ENCODE data around the gene SCAMP3. TPM values are rescaled to one million over a fixed set of nuclear protein-coding genes. Genes with fewer than 3 reads are reported as not detected.

The SCAMP3 gene
- total and polyA plus RNA-seq, 8 donors = 45.8 to 85.3 (median 55.7) TPM

DNA sequence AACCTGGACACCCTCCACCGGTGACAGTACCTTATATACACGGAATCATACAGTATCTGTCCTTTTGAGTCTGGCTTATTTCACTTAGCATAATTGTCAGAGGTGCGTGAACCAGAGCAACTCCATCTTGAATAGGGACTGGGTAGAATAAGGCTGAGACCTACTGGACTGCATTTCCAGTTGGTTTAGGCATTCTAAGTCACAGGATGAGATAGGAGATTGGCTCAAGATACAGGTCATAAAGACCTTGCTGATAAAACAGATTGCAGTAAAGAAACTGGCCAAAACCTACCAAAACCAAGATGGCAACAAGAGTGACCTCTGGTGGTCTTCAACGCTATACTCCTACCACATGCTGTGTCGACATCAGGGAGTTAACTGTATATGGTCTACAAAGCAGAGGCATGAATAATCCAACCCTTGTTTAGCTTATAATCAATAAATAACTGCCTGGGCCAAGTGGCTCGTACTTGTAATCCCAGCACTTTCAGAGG lies 45.1 kb upstream of the SCAMP3 start:
- Histone ChIP-seq H3K4me1 (peaks cover 6 to 40% of the 10 kb centered on the region in 2 donors), H3K4me3 (no peak overlapping the region), H3K27me3 (no peaks in the 10 kb centered on the region), H3K36me3 (peaks cover 0 to 20% of the 10 kb centered on the region in 2 donors), H3K27ac (no peak overlapping the region), H3K9me3 (no peaks in the 10 kb centered on the region)
- peak in 1 of 4 donors; percentile 50 for DNase-seq
- intact Hi-C loops (cut with DNase I) = no loop called here
- ATAC-seq = no peak
- TF ChIP-seq CTCF (IDR thresholded peaks at IDR 0.05) = peak; percentile 8 to 19

- intact Hi-C loops (cut with DNase I) = no loop called here
- H3K4me1 ChIP-seq = peaks cover 6 to 27% of the 10 kb centered on the region in 2 donors
- H3K36me3 ChIP-seq = peaks cover 0 to 7% of the 10 kb centered on the region in 2 donors
- no peak overlapping the region for H3K27ac ChIP-seq
- no peak for TF ChIP-seq CTCF (IDR thresholded peaks at IDR 0.05)
- no peak for ATAC-seq
- H3K27me3 ChIP-seq = no peaks in the 10 kb centered on the region
- H3K4me3 ChIP-seq = no peak overlapping the region
- no peaks in the 10 kb centered on the region for H3K9me3 ChIP-seq
- peak in 1 of 4 donors; percentile 47 for DNase-seq
Measured at GRCh38 chr1:155305881-155306391, 43.8 kb upstream of the SCAMP3 start.

- DNase-seq (peak in 1 of 4 donors; percentile 15), ATAC-seq (no peak)
- no peaks in the 10 kb centered on the region for H3K9me3 ChIP-seq
- H3K4me1 ChIP-seq = peaks cover under 1 to 14% of the 10 kb centered on the region in 2 donors
- no peaks in the 10 kb centered on the region for H3K27me3 ChIP-seq
- no peak overlapping the region for H3K27ac ChIP-seq
- TF ChIP-seq CTCF (IDR thresholded peaks at IDR 0.05) = no peak
- intact Hi-C loops (cut with DNase I) = no loop called here
- no peak overlapping the region for H3K4me3 ChIP-seq
- no peaks in the 10 kb centered on the region for H3K36me3 ChIP-seq
Measured at GRCh38 chr1:155304558-155305063, 42.5 kb upstream of the SCAMP3 start.

DNA sequence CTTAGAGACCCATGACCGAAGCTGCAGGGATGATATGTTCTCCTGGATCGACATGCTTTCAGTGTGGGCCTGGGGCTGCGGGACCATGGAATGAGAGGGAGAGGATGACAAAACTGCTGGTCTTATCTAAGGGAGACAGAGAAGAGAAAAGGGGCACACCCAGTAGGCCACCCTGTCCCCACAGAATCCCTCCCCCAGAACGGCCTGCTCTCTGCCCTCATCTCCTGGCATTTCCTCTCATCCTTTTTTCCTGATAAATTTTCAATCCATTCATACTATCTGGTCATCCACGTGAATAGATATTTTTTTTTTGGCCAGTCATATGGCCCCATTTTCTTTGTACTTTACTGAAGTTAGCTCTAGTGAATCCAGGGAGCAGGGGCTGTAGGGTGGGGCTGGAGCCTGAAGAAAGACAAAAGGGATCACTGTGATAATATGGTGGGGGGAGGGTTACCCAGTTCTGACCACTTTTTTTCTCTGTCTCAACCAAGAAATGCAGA lies 39.2 kb upstream of the SCAMP3 start, which contains the start of gene PKLR:
PKLR (minus strand) TSS at position 97 of the 500 bp plus-strand sequence; CDS start at position 54, 43 bp downstream.
- Histone ChIP-seq H3K4me3 (no peak within 1 kb of the TSS), H3K36me3 (no peaks in the 10 kb centered on the region), H3K9me3 (no peaks in the 10 kb centered on the region), H3K27me3 (peaks cover 0 to 9% of the 10 kb centered on the region in 2 donors), H3K4me1 (no peaks in the 10 kb centered on the region), H3K27ac (no peak within 1 kb of the TSS)
- intact Hi-C loops (cut with DNase I) = no loop called here
- TF ChIP-seq CTCF (IDR thresholded peaks at IDR 0.05) = no peak
- ATAC-seq (no peak), DNase-seq (peak in 1 of 4 donors; percentile 24)

DNA sequence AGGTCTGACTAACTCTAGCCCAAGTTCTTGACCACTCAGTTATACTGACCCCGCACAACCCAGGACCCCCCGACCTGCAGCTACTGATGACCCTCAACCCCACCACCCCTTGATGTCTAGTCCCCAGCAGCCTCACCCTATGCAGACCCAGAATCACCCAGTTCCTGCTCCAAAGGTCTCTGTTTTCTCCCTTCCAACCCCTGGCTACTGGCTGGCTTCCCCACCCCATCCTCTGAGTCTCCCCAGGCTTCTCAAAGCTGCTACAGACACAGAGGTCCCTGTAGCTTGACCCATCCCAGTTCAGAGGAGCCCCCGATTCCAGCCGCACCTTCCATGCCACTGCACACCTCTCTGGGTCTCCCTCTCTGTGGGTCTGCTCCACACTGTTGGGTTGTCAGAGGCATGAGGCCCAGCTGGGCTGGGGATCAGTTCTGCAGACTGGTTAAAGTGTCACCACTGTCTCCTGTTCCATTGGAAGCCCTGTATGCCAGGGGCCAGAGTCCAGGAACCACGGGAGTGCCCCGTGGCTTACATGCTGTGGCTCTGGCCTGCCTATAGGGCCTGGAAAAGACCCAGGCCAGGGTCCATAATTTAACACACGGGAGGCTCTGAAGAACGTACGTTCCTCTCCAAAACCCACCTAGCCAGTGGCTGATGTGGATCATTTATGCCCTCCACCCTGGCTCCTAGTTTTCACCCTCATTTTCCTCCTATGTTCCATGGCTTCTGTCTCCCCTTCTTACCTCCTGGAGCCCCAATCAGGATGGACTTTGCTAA lies 38.6 kb upstream of the SCAMP3 start:
- Histone ChIP-seq H3K4me3 (no peak overlapping the region), H3K27ac (no peak overlapping the region), H3K4me1 (no peaks in the 10 kb centered on the region), H3K9me3 (no peaks in the 10 kb centered on the region), H3K36me3 (no peaks in the 10 kb centered on the region), H3K27me3 (peaks cover 4 to 15% of the 10 kb centered on the region in 2 donors)
- intact Hi-C loops (cut with DNase I) = no loop called here
- DNase-seq (peak in 1 of 4 donors; percentile 16), ATAC-seq (no peak)
- TF ChIP-seq CTCF (IDR thresholded peaks at IDR 0.05) = no peak
